HCT116 (cell line): ENCODE results near the gene TAMM41. TPM values are rescaled to one million over a fixed set of nuclear protein-coding genes. Genes with fewer than 3 reads are reported as not detected.

Experiments
- CBX3 ChIP-seq: IDR thresholded peaks from 2 replicates; pipeline ENCODE4 v1.6.1; 2012; ENCODE audit warnings: low read depth
- CEBPB ChIP-seq: IDR thresholded peaks from 2 replicates; pipeline ENCODE4 v1.6.1; 2012; ENCODE audit warnings: low read depth
- EGR1 ChIP-seq: IDR thresholded peaks from 2 replicates; pipeline ENCODE4 v1.6.1; 2012; ENCODE audit warnings: low read depth
- EZH2 ChIP-seq: fragments of 200-600 bp; sonication (generic); IDR thresholded peaks from 2 replicates; pipeline ENCODE4 v1.6.1; 2017; ENCODE audit warnings: antibody characterized with exemption, mixed run types
- EZH2phosphoT487 ChIP-seq: fragments of 200-600 bp; IDR thresholded peaks from 2 replicates; pipeline ENCODE4 v1.6.1; 2018; ENCODE audit warnings: antibody characterized with exemption, borderline replicate concordance
- FOSL1 ChIP-seq: IDR thresholded peaks from 2 replicates; pipeline ENCODE4 v1.6.1; 2012; ENCODE audit warnings: low read depth
- RAD21 ChIP-seq: IDR thresholded peaks from 2 replicates; pipeline ENCODE4 v1.6.1; 2012; ENCODE audit warnings: low read depth, mild to moderate bottlenecking
- TCF7L2 ChIP-seq: IDR thresholded peaks from 2 replicates; pipeline ENCODE4 v1.7.0; 2011; ENCODE audit warnings: borderline replicate concordance, inconsistent platforms; ENCODE audit not compliant: insufficient read depth, insufficient read length; ENCODE audit errors: extremely low read depth
- ZNF274 ChIP-seq: fragments of 200-500 bp; sonication (Bioruptor generic); IDR thresholded peaks from 2 replicates; pipeline ENCODE4 v1.6.1; 2014; ENCODE audit warnings: mild to moderate bottlenecking, low read depth, low read length, inconsistent platforms
- total RNA-seq: library from RNA; stranded (reverse); gene quantifications from one replicate; pipeline ENCODE4 v1.2.1, GENCODE V29; 2021; ENCODE audit not compliant: unreplicated experiment
- TF ChIP-seq, protein P1 (sequence below), 3 experiments: fragments of 200-600 bp in 1 of 3; sonication (generic) in 1 of 3; IDR thresholded peaks in 2 of 3; conservative IDR thresholded peaks in 1 of 3; 2 replicates each; pipeline ENCODE4 v1.5.1; 2012 to 2017; ENCODE audit warnings: low read depth in 2 of 3, low read length in 2 of 3, antibody characterized with exemption in 1 of 3, borderline replicate concordance in 1 of 3, control low read depth in 1 of 3, mild to moderate bottlenecking in 1 of 3, mixed read lengths in 1 of 3, mixed run types in 1 of 3, moderate library complexity in 1 of 3; ENCODE audit not compliant: insufficient read depth in 1 of 3
- TF ChIP-seq, protein P2 (sequence below): IDR thresholded peaks from 2 replicates; pipeline ENCODE4 v1.6.1; 2011; ENCODE audit warnings: mild to moderate bottlenecking, low read length, moderate library complexity; ENCODE audit not compliant: insufficient replicate concordance; ENCODE audit errors: extremely low read depth

The TAMM41 gene
- total RNA-seq, 1 experiment from 2014 or later, result 17.9 TPM

DNA sequence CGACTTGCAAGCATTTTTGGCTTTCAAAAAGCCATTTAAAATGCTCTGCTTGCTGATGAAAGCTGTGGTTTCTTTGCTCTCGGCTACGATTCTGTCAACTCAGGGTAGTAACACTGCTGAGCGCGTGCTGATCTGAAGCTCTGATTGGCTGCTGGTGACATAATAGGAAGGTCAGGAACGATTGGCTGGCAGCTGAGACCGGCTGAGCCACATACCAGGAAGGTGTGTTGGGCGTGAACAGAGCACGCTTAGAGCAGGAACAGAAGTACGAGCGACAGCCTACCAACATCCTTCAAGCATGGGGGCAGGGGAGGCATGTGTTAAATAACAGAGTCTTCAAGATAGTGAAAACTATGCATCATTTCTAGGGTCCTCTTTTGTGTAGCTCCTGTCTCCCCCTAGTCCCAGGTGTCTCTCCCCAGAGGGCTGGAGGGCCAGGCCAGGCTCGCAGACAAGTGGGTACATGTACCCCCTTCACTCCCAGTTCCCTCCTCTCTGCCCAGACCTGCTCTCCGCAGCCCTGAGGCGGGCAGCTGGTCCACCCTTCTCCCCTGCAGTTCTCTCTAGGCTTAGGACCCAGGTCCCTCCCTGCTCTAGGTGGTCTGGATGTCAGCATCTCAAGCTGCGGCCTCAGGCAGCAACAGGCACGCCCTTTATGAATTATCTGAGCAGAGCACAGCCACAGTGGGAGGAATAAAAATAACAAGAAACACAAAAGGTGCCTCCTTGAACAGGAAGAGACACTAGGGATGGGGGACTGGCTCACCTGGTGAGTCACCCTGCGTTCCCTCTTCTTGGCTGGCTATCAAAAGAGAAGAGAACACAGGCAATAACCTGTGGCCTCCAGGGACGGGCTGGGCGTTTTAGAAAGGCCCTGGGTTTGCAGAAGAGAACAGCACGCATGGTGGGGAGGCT is 76.0 kb downstream of the TAMM41 start (continued):
- TF ChIP-seq, protein P1, sequence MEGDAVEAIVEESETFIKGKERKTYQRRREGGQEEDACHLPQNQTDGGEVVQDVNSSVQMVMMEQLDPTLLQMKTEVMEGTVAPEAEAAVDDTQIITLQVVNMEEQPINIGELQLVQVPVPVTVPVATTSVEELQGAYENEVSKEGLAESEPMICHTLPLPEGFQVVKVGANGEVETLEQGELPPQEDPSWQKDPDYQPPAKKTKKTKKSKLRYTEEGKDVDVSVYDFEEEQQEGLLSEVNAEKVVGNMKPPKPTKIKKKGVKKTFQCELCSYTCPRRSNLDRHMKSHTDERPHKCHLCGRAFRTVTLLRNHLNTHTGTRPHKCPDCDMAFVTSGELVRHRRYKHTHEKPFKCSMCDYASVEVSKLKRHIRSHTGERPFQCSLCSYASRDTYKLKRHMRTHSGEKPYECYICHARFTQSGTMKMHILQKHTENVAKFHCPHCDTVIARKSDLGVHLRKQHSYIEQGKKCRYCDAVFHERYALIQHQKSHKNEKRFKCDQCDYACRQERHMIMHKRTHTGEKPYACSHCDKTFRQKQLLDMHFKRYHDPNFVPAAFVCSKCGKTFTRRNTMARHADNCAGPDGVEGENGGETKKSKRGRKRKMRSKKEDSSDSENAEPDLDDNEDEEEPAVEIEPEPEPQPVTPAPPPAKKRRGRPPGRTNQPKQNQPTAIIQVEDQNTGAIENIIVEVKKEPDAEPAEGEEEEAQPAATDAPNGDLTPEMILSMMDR (IDR thresholded peaks at IDR 0.05 in 2 of 3, conservative IDR thresholded peaks at IDR 0.05 in 1 of 3; ENCODE audit: borderline replicate concordance in 1 of 3, insufficient read depth in 1 of 3, low read depth in 2 of 3, low read length in 2 of 3), result no peak
- TF ChIP-seq EGR1 (no peak), EZH2 (no peak), TCF7L2 (peak; percentile 47), FOSL1 (peak; percentile 87), CEBPB (no peak), CBX3 (peak; percentile 98; the same call in 1 of the 2 replicates), EZH2phosphoT487 (no peak), RAD21 (no peak), ZNF274 (no peak)
- TF ChIP-seq, protein P2, sequence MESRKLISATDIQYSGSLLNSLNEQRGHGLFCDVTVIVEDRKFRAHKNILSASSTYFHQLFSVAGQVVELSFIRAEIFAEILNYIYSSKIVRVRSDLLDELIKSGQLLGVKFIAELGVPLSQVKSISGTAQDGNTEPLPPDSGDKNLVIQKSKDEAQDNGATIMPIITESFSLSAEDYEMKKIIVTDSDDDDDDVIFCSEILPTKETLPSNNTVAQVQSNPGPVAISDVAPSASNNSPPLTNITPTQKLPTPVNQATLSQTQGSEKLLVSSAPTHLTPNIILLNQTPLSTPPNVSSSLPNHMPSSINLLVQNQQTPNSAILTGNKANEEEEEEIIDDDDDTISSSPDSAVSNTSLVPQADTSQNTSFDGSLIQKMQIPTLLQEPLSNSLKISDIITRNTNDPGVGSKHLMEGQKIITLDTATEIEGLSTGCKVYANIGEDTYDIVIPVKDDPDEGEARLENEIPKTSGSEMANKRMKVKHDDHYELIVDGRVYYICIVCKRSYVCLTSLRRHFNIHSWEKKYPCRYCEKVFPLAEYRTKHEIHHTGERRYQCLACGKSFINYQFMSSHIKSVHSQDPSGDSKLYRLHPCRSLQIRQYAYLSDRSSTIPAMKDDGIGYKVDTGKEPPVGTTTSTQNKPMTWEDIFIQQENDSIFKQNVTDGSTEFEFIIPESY, result no peak
